ENCODE measurements around the gene CLRN1.

CLRN1 gene

DNA sequence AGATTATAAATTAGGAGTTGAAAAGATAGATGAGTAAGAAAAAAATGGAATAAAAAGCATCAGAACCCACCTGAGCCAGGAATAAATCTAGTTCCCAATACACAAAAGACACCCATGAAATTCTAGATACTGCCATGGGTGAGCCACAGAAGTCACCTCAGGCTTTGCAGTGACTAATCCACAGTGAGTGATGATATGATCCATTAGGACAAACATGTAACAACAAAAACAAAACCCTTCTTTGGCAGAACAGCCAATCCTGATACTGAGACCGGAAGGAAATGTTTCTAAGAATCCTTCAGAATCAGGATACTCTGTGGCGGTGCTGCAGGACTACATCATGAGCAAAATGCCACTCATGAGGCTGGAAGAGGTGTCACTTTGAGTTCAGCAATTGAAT is 52.3 kb downstream of the CLRN1 start:
- DNase-seq (ENCODE audit: low read depth): no peak

DNA sequence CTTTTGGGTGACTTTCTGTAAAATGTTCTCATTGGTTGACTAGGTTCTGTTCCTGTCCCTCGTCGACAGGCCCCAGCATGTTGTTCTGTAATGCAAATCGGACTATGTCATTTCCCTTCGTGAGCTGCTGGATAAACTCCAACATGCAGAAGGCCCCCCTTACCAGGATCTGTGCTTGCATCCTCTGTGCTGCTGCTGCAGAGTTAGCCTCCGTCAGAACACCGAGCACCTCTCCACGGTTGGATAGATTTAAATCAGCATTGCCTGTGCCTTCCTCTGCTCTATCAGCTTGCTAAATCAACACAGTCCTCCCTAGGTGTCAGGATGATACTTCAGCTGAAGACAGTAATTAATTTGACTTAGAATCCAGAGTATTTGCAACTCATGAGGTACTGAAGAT is 54.6 kb downstream of the CLRN1 start:
- no peak for DNase-seq (ENCODE audit: low read depth)

GRCh38 chr3:150913133-150913922 is 59.2 kb downstream of the CLRN1 start:
- no peak for DNase-seq (ENCODE audit: low read depth)

DNA sequence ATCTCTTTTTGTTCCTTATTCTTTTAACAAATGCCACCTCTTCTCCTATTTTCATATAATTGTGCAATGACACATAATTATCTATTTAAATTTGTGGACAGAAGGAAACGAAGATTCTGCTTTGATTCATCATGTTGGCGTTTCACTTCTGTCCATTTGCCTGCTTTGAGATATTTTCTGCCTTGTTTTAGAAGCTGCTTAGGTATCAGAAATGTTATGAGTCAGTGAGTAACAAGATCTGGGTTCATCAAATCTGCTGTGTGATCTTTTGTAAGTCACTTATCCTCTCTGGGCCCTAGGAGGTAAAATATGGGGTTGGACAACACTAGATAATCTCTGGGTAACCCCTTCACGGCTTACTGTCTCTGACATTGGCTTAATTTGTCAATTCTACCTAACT is 60.0 kb downstream of the CLRN1 start:
- DNase-seq (ENCODE audit: low read depth): no peak

GRCh38 chr3:150911771-150912170 is 60.8 kb downstream of the CLRN1 start:
- no peak for DNase-seq (ENCODE audit: low read depth)

DNA sequence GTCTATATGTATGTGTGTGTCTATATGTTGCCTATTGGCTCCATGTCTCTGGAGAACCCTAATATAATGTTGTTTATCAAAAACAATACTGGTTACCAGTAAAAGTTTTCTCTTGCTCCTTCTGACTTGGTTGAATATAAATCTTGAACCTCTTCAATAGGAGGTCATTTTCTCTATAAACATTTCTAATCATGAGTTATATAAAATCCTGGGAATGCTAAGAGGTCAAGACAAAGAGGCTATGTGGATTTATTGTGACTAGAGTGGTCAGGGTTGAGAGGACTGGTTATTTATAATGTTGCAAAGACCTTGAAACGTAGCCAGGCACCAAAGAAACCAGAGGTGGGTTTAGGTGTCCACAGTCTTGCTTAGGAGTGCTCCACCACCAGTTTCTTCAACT is 66.1 kb downstream of the CLRN1 start:
- DNase-seq (ENCODE audit: low read depth): no peak

DNA sequence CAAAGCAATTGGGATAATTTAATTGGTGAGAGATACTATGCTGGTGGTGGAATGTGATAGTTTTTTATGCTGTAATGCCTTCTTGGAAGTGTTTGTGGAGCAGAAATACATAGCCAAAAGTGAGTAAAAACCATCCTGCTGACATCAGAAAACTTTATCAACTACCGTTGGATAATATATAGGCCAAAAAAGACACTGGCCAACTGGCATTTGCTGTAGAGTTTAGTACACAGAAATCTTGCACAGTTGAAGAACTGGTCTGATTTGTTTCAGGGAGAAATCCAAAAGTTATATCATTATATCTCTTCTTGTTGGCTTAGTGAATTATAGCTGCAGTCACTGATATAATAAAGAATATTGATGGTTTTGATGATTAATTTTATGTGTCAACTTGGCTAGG is 66.8 kb downstream of the CLRN1 start:
- no peak for DNase-seq (ENCODE audit: low read depth)

- no peak for DNase-seq (ENCODE audit: low read depth)
Observed at GRCh38 chr3:150905339-150905738, 67.2 kb downstream of the CLRN1 start, which contains the start of gene MINDY4B. Gene MINDY4B, minus strand, starts transcription at chr3:150905439. Its CDS starts 0 bp downstream, at chr3:150905439.

DNA sequence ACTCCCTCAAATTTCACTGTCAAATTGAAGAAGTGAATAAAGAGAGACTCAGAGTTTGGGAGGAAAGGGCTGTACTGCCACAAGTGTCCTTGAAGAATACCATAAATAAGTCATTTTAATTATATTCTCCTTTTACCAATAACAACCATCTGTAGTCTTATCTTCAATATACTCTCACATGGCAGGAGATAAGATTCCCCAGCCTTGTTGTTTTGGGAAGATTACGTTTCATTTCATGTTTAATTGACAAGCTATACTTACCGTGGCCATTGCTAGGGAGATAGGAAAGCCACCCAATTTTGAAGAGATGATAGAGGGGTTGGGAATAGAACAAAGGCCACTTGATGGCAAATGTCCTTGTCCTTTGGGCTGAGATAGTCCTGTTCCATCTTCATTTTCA is 69.5 kb downstream of the CLRN1 start:
- DNase-seq (ENCODE audit: low read depth): no peak

DNA sequence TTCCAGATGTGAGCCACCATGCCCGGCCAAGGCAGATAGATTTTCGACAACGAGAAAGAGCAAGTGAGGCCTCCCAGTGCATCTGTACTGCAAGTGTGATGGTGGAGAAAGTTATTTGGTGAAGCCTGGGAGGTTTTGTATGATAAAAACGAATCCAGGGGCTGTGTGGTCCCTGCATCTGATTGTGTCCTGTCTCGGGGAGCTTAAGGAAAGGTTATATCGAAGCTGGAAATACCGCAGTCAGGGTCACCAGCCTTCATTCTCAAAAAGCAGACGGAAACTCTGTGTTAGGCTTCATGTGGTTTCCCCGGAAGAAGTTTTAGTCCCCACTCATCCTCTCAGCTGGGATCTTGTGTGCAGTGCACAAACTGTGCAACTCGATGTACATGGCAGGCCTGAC is 70.7 kb downstream of the CLRN1 start:
- no peak for DNase-seq (ENCODE audit: low read depth)

DNA sequence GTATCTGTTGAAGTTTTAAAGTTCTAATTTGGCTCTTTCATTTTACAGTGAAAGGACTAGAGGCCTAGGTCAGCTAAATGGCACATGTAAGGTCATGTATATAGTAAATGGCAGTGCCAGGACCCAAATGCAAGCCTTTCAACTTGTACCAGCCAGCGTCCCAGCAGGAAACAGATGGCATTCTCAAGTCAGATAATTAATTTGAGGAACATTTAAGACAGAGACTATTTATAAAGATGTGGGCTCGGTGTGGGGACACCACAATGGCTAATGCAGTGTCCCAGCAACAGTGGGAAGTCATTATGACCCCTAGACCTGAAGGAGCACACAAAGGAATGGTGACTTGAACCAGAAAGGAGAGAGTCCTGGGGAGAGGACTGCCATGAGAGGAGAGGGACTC is 73.4 kb downstream of the CLRN1 start:
- DNase-seq (ENCODE audit: low read depth): no peak

GRCh38 chr3:150898046-150898754 is 74.3 kb downstream of the CLRN1 start:
- no peak for DNase-seq (ENCODE audit: low read depth)

DNA sequence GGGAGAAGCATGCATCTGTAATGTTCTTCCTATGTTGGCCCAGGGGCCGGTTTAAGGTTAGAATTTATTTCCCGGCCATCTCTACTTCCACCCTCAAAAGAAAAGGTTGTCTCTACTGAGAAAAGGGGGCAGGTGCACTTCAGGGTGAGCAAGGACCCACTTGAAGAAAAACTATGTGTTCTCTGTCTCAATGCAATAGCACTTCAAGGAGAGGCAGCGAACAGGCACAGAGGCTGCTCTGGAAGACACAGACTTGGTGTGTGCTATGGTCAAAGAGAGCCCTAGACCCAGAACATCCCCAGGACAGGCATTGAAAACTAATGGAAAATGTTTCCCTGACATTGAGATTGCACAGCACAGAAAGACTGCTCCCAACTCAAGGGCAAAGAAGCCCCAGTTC is 74.9 kb downstream of the CLRN1 start:
- DNase-seq (ENCODE audit: low read depth): no peak

DNA sequence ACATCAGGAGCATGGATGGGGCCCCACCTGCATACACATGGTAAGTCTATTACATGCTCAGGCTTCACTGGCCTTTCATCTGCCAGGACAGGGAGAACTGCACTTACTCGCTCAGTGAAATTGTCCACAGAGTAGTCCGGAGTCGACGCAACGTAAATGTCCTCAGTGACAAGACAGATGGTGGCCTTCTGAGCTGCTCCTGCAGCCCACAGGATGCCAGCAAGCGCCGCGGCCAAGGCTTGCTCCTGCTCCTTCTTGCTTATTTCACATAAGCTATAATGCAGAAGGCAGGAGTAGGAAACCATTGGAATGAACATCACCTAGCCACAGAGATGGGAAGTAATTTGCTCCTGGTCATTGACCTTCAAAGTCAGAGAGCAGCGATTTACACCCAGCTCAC is 81.7 kb downstream of the CLRN1 start:
- no peak for DNase-seq (ENCODE audit: low read depth)

GRCh38 chr3:150890295-150890694 is 82.2 kb downstream of the CLRN1 start:
- DNase-seq (ENCODE audit: low read depth): no peak

- no peak for DNase-seq (ENCODE audit: low read depth)
Observed at GRCh38 chr3:150889106-150889505, 83.4 kb downstream of the CLRN1 start.

DNA sequence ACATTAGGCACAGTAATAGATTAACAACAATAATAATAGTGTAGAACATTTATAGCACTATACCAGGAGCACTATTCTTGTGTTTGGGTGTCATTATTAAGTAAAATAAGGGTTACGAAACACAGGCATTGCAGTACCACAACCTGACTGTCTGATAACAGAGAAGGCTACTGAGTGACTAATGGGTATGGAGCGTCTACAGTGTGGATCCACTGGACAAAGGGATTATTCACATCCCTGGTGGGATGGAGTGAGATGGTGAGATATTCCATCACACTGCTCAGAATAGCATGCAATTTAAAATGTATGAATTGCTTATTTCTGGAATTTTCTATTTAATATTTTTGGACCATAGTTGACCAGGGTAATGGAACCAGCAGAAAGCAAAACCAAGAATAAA is 85.5 kb downstream of the CLRN1 start:
- DNase-seq (ENCODE audit: low read depth): no peak

GRCh38 chr3:150885535-150885934 is 87.0 kb downstream of the CLRN1 start:
- no peak for DNase-seq (ENCODE audit: low read depth)

GRCh38 chr3:150878996-150879575 is 93.4 kb downstream of the CLRN1 start:
- DNase-seq (ENCODE audit: low read depth): no peak

DNA sequence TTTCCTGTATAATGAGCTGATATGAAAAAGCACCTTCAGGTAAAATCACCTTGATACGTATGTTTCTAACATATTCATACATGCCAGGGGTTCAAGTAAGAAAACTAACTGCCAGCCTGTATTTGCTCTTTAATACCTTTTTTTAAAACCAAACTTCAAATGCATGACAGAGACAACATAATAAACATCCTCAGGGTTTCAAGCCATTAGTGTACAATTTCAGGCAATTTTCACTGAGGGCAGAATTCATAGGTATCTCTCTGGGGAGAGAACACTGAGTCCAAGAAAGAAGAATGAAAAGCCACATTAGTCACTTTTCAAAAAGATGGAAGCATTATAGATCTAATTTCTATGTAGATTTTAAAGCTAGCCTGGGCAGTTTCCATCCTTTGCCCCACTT is 94.2 kb downstream of the CLRN1 start:
- DNase-seq (ENCODE audit: low read depth): no peak

DNA sequence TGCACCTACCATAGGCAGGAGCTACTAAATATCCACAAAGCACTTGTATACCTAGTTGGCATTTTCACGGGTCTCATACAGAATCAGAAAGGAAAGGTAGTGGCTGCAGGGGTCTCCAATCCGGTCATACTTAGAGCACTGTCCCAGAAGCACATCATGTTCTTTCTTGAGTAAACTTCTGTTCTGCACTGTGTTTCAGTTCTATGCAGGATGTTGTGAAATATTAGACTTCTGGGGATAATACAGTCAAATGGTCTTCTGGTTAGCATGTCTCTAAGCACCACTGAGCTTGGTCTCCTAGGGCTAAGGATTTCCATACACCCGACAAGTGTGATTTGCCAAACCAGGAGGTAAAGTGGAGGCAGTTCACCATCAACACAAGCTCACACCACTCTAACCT is 95.2 kb downstream of the CLRN1 start:
- no peak for DNase-seq (ENCODE audit: low read depth)

DNA sequence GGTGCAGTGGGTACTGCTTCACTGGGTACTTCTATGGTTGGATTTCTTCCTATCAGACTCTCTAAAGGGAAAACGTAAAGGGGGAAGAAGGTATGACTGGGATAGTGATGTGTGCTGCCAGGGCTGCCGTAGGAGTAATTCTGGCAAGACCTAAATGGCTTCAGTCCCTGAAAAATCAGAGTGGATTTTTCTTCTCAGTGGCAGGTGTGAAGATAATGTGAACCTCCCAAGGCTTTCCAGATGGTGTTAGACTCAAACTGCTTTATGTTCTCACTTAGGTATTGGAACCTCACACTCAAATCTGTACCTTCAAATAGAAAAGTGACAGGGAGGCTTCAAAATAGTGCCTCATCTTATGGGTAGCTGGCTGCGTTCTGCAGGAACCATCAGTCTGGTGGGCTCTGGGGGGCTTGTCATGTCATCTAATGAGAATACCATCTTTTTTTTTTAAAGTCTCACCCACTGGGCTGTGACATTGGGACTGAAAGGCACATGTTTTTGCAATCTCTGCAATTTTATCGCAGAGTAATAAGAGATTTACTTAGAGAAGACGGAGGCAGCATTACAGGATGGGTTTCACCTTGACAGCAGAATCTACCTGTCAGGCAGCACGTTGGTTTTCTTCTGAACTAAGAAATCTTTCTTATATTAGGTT is 95.8 kb downstream of the CLRN1 start:
- DNase-seq (ENCODE audit: low read depth): no peak
